HL-60/S4 treated with phorbol 12-myristate 13-acetate at 8.2 ng/mL for 4 days and 3 days (cell line): ENCODE results near the gene NPAT.

Source experiments
- in situ Hi-C: fragments of 300-500 bp; cut with MboI; formaldehyde crosslinking; loops from 2 replicates; pipeline ENCODE4 v1.15.0; 2022; ENCODE audit warnings: low sequenced_read_pairs

Gene NPAT

GRCh38 chr11:108111126-108111525, 111.3 kb downstream of the NPAT start:
- in situ Hi-C loops: loop anchor here (25.0 kb wide), 1 partner anchor 551 kb away; the partner anchor contains the start of gene DDX10
